GM18499 (cell line): ENCODE measurements around the gene NHSL2.

Experiments used
- ATAC-seq: cut with Tn5 transposase; IDR thresholded peaks from one replicate; pipeline ENCODE4 v1.9.1; 2021; ENCODE audit warnings: moderate number of reproducible peaks; ENCODE audit not compliant: insufficient read depth, unreplicated experiment

NHSL2 gene

GRCh38 chrX:72037601-72038000 lies 127.0 kb downstream of the NHSL2 start:
- ATAC-seq: no peak

GRCh38 chrX:72038016-72038415 lies 127.4 kb downstream of the NHSL2 start:
- ATAC-seq: no peak

GRCh38 chrX:72038868-72039267 lies 128.2 kb downstream of the NHSL2 start:
- no peak for ATAC-seq

GRCh38 chrX:72040506-72040905 lies 129.9 kb downstream of the NHSL2 start:
- no peak for ATAC-seq

GRCh38 chrX:72041176-72041575 lies 130.5 kb downstream of the NHSL2 start:
- no peak for ATAC-seq

- ATAC-seq: no peak
Observed at GRCh38 chrX:72041871-72042851, 131.5 kb downstream of the NHSL2 start.

- ATAC-seq: no peak
Observed at GRCh38 chrX:72042852-72043248, 132.2 kb downstream of the NHSL2 start.

- no peak for ATAC-seq
Observed at GRCh38 chrX:72043636-72044035, 133.0 kb downstream of the NHSL2 start.

GRCh38 chrX:72045141-72045540 lies 134.5 kb downstream of the NHSL2 start:
- ATAC-seq: no peak

GRCh38 chrX:72045552-72046277 lies 135.1 kb downstream of the NHSL2 start:
- no peak for ATAC-seq

- no peak for ATAC-seq
Observed at GRCh38 chrX:72046447-72046846, 135.8 kb downstream of the NHSL2 start.

- ATAC-seq: no peak
Observed at GRCh38 chrX:72048510-72049455, 138.1 kb downstream of the NHSL2 start.

GRCh38 chrX:72050011-72050410 lies 139.4 kb downstream of the NHSL2 start:
- no peak for ATAC-seq

- ATAC-seq: no peak
Observed at GRCh38 chrX:72051589-72051988, 140.9 kb downstream of the NHSL2 start.

- no peak for ATAC-seq
Observed at GRCh38 chrX:72052415-72053090, 141.9 kb downstream of the NHSL2 start.

GRCh38 chrX:72053508-72053907 lies 142.9 kb downstream of the NHSL2 start:
- no peak for ATAC-seq

- no peak for ATAC-seq
Observed at GRCh38 chrX:72054779-72055489, 144.3 kb downstream of the NHSL2 start.

GRCh38 chrX:72057331-72057730 lies 146.7 kb downstream of the NHSL2 start:
- no peak for ATAC-seq

GRCh38 chrX:72057849-72058248 lies 147.2 kb downstream of the NHSL2 start:
- no peak for ATAC-seq
